OCI-LY3 (cell line): ENCODE measurements around the gene ARHGAP15.

Experiments
- CTCF ChIP-seq: fragments of 200-600, 300-600 bp; sonication (generic); IDR thresholded peaks from 2 replicates; pipeline ENCODE4 v1.5.1; 2014; ENCODE audit warnings: antibody characterized with exemption, low read length, low read depth
- EZH2phosphoT487 ChIP-seq: fragments of 200-600 bp; shearing (Covaris generic); IDR thresholded peaks from 2 replicates; pipeline ENCODE4 v1.6.1; 2018; ENCODE audit warnings: antibody characterized with exemption, mixed run types, low read depth

GRCh38 chr2:143329288-143329687 lies 200.1 kb downstream of the ARHGAP15 start:
- TF ChIP-seq CTCF (no peak), EZH2phosphoT487 (no peak)
